Esophagus squamous epithelium (tissue), 5 donors: ENCODE results near the gene HMGN4. TPM values are rescaled to one million over a fixed set of nuclear protein-coding genes. Genes with fewer than 3 reads are reported as not detected.

Experiments used
- DNase-seq: peaks from one replicate; lab custom pipeline; 2025; lab: John Stamatoyannopoulos, UW
- H3K27ac ChIP-seq, 4 donors: fragments of 200-600 bp; sonication (generic); one replicate each; pipeline ENCODE4 v1.5.1; 2016 to 2019; ENCODE audit warnings: mild to moderate bottlenecking in 1 of 4
- H3K27me3 ChIP-seq, 4 donors: fragments of 200-600 bp; sonication (generic); 1 replicate in 3 of 4; 2 replicates in 1 of 4; pipeline versions ENCODE4 v1.5.1 to v1.6.0; 2017 to 2021; ENCODE audit warnings: antibody characterized with exemption in 1 of 4
- H3K36me3 ChIP-seq, 3 donors: fragments of 200-600 bp; sonication (generic); one replicate each; pipeline ENCODE4 v1.5.1; 2016 to 2019
- H3K4me1 ChIP-seq, 3 donors: fragments of 200-600 bp; sonication (generic); one replicate each; pipeline ENCODE4 v1.5.1; 2017 to 2019
- H3K4me3 ChIP-seq, 4 donors: fragments of 200-600 bp; sonication (generic); 1 replicate in 3 of 4; 2 replicates in 1 of 4; pipeline ENCODE4 v1.5.1; 2016 to 2019; ENCODE audit warnings: mild to moderate bottlenecking in 2 of 4, moderate library complexity in 1 of 4
- H3K9me3 ChIP-seq, 3 donors: fragments of 200-600 bp; sonication (generic); one replicate each; pipeline ENCODE4 v1.5.1; 2016 to 2019
- POLR2A ChIP-seq, 4 donors: fragments of 450-650 bp; IDR thresholded peaks; one replicate each; pipeline ENCODE4 v1.6.1; 2017; ENCODE audit warnings: antibody characterized with exemption in 4 of 4, mild to moderate bottlenecking in 4 of 4, moderate library complexity in 3 of 4
- WGBS, 2 donors: methylation state at CpG; one replicate each; pipeline ENCODE4 v1.1.5; 2018; 5-methylcytosine and 5-hydroxymethylcytosine counted together
- intact Hi-C: fragments of 100-400 bp; cut with DNase I; formaldehyde crosslinking; loops from one replicate; pipeline ENCODE4 v1.15.0; 2022
- total RNA-seq, 4 donors: library from RNA; depleted of rRNA; stranded (reverse); fragments of >200 nt; gene quantifications; one replicate each; pipeline ENCODE4 v1.1.0, GENCODE V29; 2016
- TF ChIP-seq, protein P1 (sequence below), 6 experiments: fragments of 450-650 bp in 4 of 6; fragments of 200-600 bp in 2 of 6; sonication (generic) in 2 of 6; IDR thresholded peaks; one replicate each; pipeline ENCODE4 v1.5.1; 2016 to 2019; ENCODE audit warnings: antibody characterized with exemption in 6 of 6, mild to moderate bottlenecking in 4 of 6, moderate library complexity in 4 of 6
- donor health status: DM: yes; HTN: yes; CAD: no.

HMGN4 gene
- total RNA-seq, 4 donors from 2014 or later, result 18.1 to 53.2 (median 36.7) TPM

DNA sequence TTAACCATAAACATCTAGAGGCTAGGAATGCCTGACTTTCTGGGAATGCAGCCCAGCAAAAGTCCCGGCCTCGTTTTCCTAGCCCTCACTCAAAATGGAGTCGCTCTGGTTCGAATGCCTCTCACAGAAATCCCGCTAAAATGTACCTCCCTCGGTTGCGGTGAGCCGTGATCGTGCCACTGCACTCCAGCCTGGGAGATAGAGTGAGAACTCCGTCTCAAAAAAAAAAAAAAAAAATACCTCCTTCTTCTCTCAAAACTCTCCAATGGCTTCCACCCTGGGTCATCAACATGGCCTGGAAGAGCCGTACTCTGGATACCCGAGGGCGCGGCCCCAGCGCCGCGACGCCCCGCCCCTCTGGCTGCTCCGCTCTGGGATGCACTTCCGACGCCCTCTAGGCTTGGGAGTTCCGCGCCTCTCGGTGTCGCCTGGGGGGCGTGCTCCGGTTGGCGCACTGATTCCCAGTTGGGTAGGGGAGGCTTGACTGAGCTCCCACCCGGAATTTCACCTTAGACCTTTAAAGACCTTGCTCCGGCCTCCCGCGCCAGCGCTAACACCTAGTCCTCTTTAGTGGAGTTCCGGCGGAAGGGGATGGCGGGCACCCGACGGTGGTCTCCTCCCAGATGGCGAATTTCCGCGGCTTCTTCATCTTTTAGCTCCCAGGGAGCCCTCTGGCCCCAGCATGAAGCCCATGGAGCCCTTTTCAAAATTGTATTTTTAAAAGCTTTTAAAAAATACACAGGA is 12.3 kb downstream of the HMGN4 start:
- Histone ChIP-seq H3K4me3 (peak overlapping the region; percentile 44 to 78 (median 56)), H3K36me3 (peaks cover 0 to 19% (median 0%) of the 10 kb centered on the region in 3 donors), H3K9me3 (no peaks in the 10 kb centered on the region), H3K4me1 (peaks cover 6 to 42% (median 18%) of the 10 kb centered on the region in 3 donors), H3K27ac (peak overlapping the region in 3 of 4 donors; percentile 45 to 67 (median 49)), H3K27me3 (no peaks in the 10 kb centered on the region)
- TF ChIP-seq POLR2A (IDR thresholded peaks at IDR 0.05), result no peak
- TF ChIP-seq, protein P1, sequence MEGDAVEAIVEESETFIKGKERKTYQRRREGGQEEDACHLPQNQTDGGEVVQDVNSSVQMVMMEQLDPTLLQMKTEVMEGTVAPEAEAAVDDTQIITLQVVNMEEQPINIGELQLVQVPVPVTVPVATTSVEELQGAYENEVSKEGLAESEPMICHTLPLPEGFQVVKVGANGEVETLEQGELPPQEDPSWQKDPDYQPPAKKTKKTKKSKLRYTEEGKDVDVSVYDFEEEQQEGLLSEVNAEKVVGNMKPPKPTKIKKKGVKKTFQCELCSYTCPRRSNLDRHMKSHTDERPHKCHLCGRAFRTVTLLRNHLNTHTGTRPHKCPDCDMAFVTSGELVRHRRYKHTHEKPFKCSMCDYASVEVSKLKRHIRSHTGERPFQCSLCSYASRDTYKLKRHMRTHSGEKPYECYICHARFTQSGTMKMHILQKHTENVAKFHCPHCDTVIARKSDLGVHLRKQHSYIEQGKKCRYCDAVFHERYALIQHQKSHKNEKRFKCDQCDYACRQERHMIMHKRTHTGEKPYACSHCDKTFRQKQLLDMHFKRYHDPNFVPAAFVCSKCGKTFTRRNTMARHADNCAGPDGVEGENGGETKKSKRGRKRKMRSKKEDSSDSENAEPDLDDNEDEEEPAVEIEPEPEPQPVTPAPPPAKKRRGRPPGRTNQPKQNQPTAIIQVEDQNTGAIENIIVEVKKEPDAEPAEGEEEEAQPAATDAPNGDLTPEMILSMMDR (IDR thresholded peaks at IDR 0.05), result no peak
- WGBS, 2 donors, result 5 to 13% methylated on average over 29 to 32 of the region's 42 CpGs
- no peak for DNase-seq
- intact Hi-C loops, result no loop called here

DNA sequence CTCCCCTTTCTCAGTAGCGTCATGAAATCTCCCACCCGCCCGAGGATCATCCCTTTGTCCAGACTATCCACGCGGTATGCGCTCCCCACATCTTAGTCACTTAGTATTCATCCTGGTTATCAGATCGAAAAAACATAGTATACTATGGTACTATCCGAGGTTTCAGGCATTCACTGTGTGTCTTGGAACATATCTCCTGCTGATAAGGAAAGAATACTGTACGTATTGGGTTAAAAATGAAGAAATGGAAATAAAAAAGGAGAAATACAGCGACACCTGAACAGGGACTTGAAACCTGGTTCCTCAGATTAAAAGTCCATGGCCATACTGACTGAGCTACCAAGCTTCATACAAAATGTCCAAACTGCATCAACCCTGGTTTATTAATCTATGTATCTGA is 14.0 kb downstream of the HMGN4 start:
- Histone ChIP-seq H3K4me3 (no peak overlapping the region), H3K36me3 (peaks cover 0 to 4% (median 0%) of the 10 kb centered on the region in 3 donors), H3K4me1 (peaks cover 6 to 42% (median 18%) of the 10 kb centered on the region in 3 donors), H3K9me3 (no peaks in the 10 kb centered on the region), H3K27me3 (no peaks in the 10 kb centered on the region), H3K27ac (no peak overlapping the region)
- no peak for TF ChIP-seq POLR2A (IDR thresholded peaks at IDR 0.05)
- TF ChIP-seq, protein P1 (IDR thresholded peaks at IDR 0.05), result no peak
- intact Hi-C loops, result no loop called here
- 90 to 91% methylated on average over 10 of the region's 10 CpGs for WGBS, 2 donors
- no peak for DNase-seq

DNA sequence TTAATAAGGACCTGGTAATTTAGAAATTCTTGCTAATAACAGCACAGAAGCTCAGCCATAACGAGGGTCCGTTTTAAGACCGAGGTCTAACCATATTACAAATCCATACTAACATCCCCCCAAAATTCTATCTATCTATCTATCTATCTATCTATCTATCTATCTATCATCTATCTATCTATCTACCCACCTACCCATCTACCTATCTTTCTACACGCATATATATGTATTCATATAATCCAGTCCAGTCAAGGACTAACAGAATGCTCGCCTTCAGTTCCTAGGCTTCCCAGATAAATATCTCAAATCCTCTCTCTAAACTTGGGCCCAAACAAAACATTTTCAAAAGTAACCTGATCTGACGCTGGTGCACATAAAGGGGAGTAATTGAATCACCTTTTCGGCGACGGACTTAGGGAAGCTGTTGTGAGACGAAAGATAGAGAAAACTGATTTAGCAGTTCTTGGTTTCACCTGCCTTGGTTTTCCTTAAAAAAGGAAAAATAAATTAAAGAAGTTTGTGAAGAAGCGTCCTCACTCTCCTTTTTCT is 14.5 kb downstream of the HMGN4 start:
- H3K27ac ChIP-seq, result peak overlapping the region in 3 of 4 donors; percentile 86 to 89 (median 88)
- intact Hi-C loops, result no loop called here
- H3K36me3 ChIP-seq, result no peaks in the 10 kb centered on the region
- DNase-seq, result no peak
- no peaks in the 10 kb centered on the region for H3K9me3 ChIP-seq
- H3K4me1 ChIP-seq, result peaks cover 6 to 42% (median 18%) of the 10 kb centered on the region in 3 donors
- no peak for TF ChIP-seq POLR2A (IDR thresholded peaks at IDR 0.05)
- TF ChIP-seq, protein P1 (IDR thresholded peaks at IDR 0.05), result no peak
- no peaks in the 10 kb centered on the region for H3K27me3 ChIP-seq
- WGBS, 2 donors, result 44 to 46% methylated on average over 11 of the region's 11 CpGs
- peak overlapping the region; percentile 27 to 68 (median 54) for H3K4me3 ChIP-seq

DNA sequence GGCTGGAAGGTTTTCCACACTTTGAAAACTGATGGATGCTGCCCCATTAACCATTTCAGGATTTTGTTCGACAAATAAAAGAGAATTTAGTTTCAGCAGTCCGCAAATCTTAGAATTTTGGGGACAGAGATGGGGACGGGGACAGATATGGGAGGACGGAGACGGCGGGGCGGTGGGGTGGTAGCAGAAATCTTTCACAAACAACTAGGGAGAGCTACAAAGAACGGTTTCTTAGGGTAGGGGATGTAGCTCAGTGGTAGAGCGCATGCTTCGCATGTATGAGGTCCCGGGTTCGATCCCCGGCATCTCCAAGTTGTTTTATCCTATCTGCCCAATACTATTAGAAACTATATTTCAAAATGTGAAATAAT is 15.1 kb downstream of the HMGN4 start:
- Histone ChIP-seq H3K9me3 (no peaks in the 10 kb centered on the region), H3K36me3 (no peaks in the 10 kb centered on the region), H3K27ac (peak overlapping the region; percentile 35 to 89 (median 87)), H3K4me1 (peaks cover 6 to 42% (median 18%) of the 10 kb centered on the region in 3 donors), H3K27me3 (no peaks in the 10 kb centered on the region), H3K4me3 (peak overlapping the region; percentile 27 to 68 (median 54))
- TF ChIP-seq, protein P1 (IDR thresholded peaks at IDR 0.05), result no peak
- TF ChIP-seq POLR2A (IDR thresholded peaks at IDR 0.05), result no peak
- intact Hi-C loops, result no loop called here
- no peak for DNase-seq
- 0% methylated on average over 13 of the region's 13 CpGs for WGBS, 2 donors
